Mesenchymal stem cell (in vitro differentiated cells and primary cell): ENCODE data around the gene NKAIN2. TPM values are rescaled to one million over a fixed set of nuclear protein-coding genes. Genes with fewer than 3 reads are reported as not detected.
A peak's percentile ranks its signal among the peaks of the same experiment; 100 is the strongest.

Experiments used
- DNase-seq: peaks from one replicate; pipeline ENCODE4 v3.0.0-alpha.2; 2013
- H2AFZ ChIP-seq: one replicate; pipeline ENCODE4 v1.6.1; 2013; ENCODE audit warnings: low read depth, mild to moderate bottlenecking, control low read depth, inconsistent platforms, low read length, moderate library complexity
- H2AK5ac ChIP-seq: 2 replicates; pipeline ENCODE4 v1.6.1; 2013; ENCODE audit warnings: low read length, moderate library complexity, mild to moderate bottlenecking, inconsistent platforms; ENCODE audit not compliant: severe bottlenecking
- H2BK120ac ChIP-seq: one replicate; pipeline ENCODE4 v1.6.1; 2013; ENCODE audit warnings: low read depth, mild to moderate bottlenecking, inconsistent platforms, low read length, moderate library complexity
- H2BK12ac ChIP-seq, 2 experiments: one replicate each; pipeline ENCODE4 v1.6.1; 2013; ENCODE audit warnings: inconsistent platforms in 2 of 2, low read length in 2 of 2, mild to moderate bottlenecking in 2 of 2, moderate library complexity in 2 of 2, control low read depth in 1 of 2
- H2BK15ac ChIP-seq: one replicate; pipeline ENCODE4 v1.6.1; 2013; ENCODE audit warnings: mild to moderate bottlenecking, low read depth, inconsistent platforms; ENCODE audit not compliant: poor library complexity, severe bottlenecking
- H2BK5ac ChIP-seq: 2 replicates; pipeline ENCODE4 v1.6.1; 2013; ENCODE audit warnings: low read depth, mild to moderate bottlenecking, low read length, control low read depth, inconsistent platforms; ENCODE audit not compliant: poor library complexity, severe bottlenecking
- H3K14ac ChIP-seq, 2 experiments: one replicate each; pipeline ENCODE4 v1.6.1; 2013; ENCODE audit warnings: inconsistent platforms in 2 of 2, low read length in 2 of 2, control low read depth in 1 of 2, mild to moderate bottlenecking in 1 of 2, moderate library complexity in 1 of 2
- H3K18ac ChIP-seq, 2 experiments: one replicate each; pipeline ENCODE4 v1.6.1; 2013; ENCODE audit warnings: inconsistent platforms in 2 of 2, low read length in 2 of 2, control low read depth in 1 of 2, low read depth in 1 of 2, mild to moderate bottlenecking in 1 of 2
- H3K23ac ChIP-seq, 2 experiments: one replicate each; pipeline ENCODE4 v1.6.1; 2013; ENCODE audit warnings: inconsistent platforms in 2 of 2, low read length in 2 of 2, mild to moderate bottlenecking in 2 of 2, moderate library complexity in 2 of 2, control low read depth in 1 of 2
- H3K27ac ChIP-seq: 2 replicates; pipeline ENCODE4 v1.5.1; 2013; ENCODE audit warnings: mild to moderate bottlenecking, moderate library complexity, low read length, control low read depth, inconsistent platforms; ENCODE audit not compliant: poor library complexity, severe bottlenecking
- H3K27me3 ChIP-seq, 2 experiments: 2 replicates each; pipeline versions ENCODE4 v1.6.1 to v1.7.0; 2013; ENCODE audit warnings: low read length in 2 of 2, mild to moderate bottlenecking in 2 of 2, moderate library complexity in 2 of 2, control low read depth in 1 of 2, inconsistent platforms in 1 of 2; ENCODE audit not compliant: control insufficient read depth in 1 of 2, insufficient read depth in 1 of 2
- H3K36me3 ChIP-seq, 2 experiments: 2 replicates each; pipeline versions ENCODE4 v1.6.1 to v1.7.0; 2013; ENCODE audit warnings: low read length in 2 of 2, control low read depth in 1 of 2, inconsistent platforms in 1 of 2, low read depth in 1 of 2, mild to moderate bottlenecking in 1 of 2; ENCODE audit not compliant: insufficient read depth in 2 of 2, control insufficient read depth in 1 of 2
- H3K4ac ChIP-seq, 2 experiments: one replicate each; pipeline ENCODE4 v1.6.1; 2013; ENCODE audit warnings: inconsistent platforms in 2 of 2, low read length in 2 of 2, mild to moderate bottlenecking in 2 of 2, moderate library complexity in 2 of 2, control low read depth in 1 of 2, low read depth in 1 of 2
- H3K4me1 ChIP-seq: 2 replicates; pipeline ENCODE4 v1.6.1; 2013; ENCODE audit warnings: low read depth, low read length, control low read depth; ENCODE audit not compliant: control insufficient read depth, insufficient read depth
- H3K4me2 ChIP-seq: 2 replicates; pipeline ENCODE4 v1.6.1; 2013; ENCODE audit warnings: low read length, mild to moderate bottlenecking, inconsistent platforms; ENCODE audit not compliant: poor library complexity, severe bottlenecking
- H3K4me3 ChIP-seq, 2 experiments: 2 replicates each; pipeline versions ENCODE4 v1.5.1 to v1.7.0; 2013; ENCODE audit warnings: low read length in 2 of 2, mild to moderate bottlenecking in 2 of 2, control low read depth in 1 of 2, low read depth in 1 of 2; ENCODE audit not compliant: insufficient read depth in 1 of 2
- H3K79me1 ChIP-seq: replicated peaks from 2 replicates; pipeline ENCODE4 v1.6.1; 2013; ENCODE audit warnings: mild to moderate bottlenecking, control low read depth, low read length, inconsistent platforms; ENCODE audit not compliant: poor library complexity, severe bottlenecking
- H3K9ac ChIP-seq: 2 replicates; pipeline ENCODE4 v1.7.0; 2013; ENCODE audit warnings: mild to moderate bottlenecking, low read length, moderate library complexity
- H3K9me3 ChIP-seq: 2 replicates; pipeline ENCODE4 v1.7.0; 2013; ENCODE audit warnings: mild to moderate bottlenecking, low read length; ENCODE audit not compliant: control insufficient read depth
- H4K8ac ChIP-seq: one replicate; pipeline ENCODE4 v1.6.1; 2013; ENCODE audit warnings: inconsistent platforms, mild to moderate bottlenecking, low read length, moderate library complexity
- H4K91ac ChIP-seq: one replicate; pipeline ENCODE4 v1.6.1; 2013; ENCODE audit warnings: mild to moderate bottlenecking, low read length, inconsistent platforms
- WGBS: methylation state at CpG from one replicate; pipeline ENCODE4 v1.1.7; 2013; ENCODE audit warnings: mixed read lengths; 5-methylcytosine and 5-hydroxymethylcytosine counted together
- polyA plus RNA-seq, 2 experiments: library from polyadenylated mRNA; stranded (reverse); fragments of 200-250 nt; gene quantifications; one replicate each; pipeline ENCODE4 v1.2.3, GENCODE V29; 2013

NKAIN2 gene
- 0.83 TPM for polyA plus RNA-seq (2013, experiment 1 of 2)
- 0.78 TPM for polyA plus RNA-seq (2013, experiment 2 of 2)

DNA sequence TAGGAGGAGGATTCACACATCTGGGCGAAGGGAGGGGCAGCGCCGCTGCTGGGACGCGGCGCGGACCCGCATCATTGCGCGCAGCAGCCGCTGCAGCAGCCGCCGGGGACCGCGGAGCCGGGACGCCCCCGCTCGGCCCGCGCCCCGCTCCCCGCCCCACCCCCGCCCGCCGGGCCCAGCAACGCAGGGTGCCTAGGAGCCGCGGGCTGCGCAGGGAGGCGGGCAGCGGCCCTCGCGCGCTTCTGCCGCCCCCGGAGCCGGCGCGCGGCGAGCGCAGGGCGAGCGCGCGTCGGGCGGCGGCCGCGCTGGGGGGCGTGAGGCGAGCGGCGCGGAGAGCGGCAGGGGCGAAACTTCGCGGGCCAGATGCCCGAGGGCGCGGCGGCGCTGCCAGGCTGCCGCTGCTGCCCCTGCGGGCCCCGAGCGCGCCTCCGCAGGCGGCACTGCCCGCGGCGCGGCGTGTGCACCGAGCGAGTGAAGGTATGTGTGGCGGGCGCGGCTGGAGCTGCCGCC lies at the start of gene NKAIN2:
TSS of gene NKAIN2 (plus strand) at position 362 of the 510 bp plus-strand sequence.
- H3K4ac ChIP-seq, result no peak within 1 kb of the TSS
- no peak within 1 kb of the TSS for H4K91ac ChIP-seq
- H3K23ac ChIP-seq, result peak within 1 kb of the TSS in 1 of 2 experiments; percentile 14
- H3K4me1 ChIP-seq, result peaks cover 8% of the 10 kb centered on the region
- peak within 1 kb of the TSS; percentile 70 to 77 for H3K4me3 ChIP-seq
- H2AK5ac ChIP-seq, result no peak within 1 kb of the TSS
- WGBS, result 2% methylated on average over 27 of the region's 84 CpGs
- peaks cover 11 to 53% of the 10 kb centered on the region in 2 experiments for H3K27me3 ChIP-seq
- peak within 1 kb of the TSS; percentile 100 for H3K4me2 ChIP-seq
- no peaks in the 10 kb centered on the region for H3K36me3 ChIP-seq
- H2AFZ ChIP-seq, result peak within 1 kb of the TSS; percentile 6
- H2BK12ac ChIP-seq, result no peak within 1 kb of the TSS
- H2BK120ac ChIP-seq, result no peak within 1 kb of the TSS
- no peak within 1 kb of the TSS for H2BK15ac ChIP-seq
- no peak within 1 kb of the TSS for H3K27ac ChIP-seq
- no peak within 1 kb of the TSS for H4K8ac ChIP-seq
- H3K9ac ChIP-seq, result no peak within 1 kb of the TSS
- no peaks in the 10 kb centered on the region for H3K79me1 ChIP-seq
- H2BK5ac ChIP-seq, result no peak within 1 kb of the TSS
- H3K9me3 ChIP-seq, result no peaks in the 10 kb centered on the region
- peak within 1 kb of the TSS; percentile 12 to 77 for H3K18ac ChIP-seq
- DNase-seq, result no peak
- H3K14ac ChIP-seq, result no peak within 1 kb of the TSS

DNA sequence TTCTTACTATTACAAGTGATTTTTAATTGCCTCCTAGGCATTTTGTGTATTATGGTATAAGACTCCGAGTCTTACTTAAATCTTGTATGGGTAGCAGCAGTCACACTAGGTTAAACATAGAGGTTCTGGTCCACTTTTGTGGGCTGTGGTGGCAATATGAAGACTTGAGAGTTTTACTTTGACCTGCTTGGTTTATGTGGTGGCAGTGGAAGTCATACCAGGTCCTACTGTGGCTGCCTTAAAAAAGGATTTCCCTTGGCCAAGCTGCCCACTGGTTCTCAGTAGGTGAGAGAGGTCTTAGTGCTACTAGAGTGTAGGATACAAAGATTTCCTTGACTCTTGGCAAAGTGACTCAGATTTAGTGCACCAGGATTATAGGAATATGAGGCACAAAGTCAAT lies 44.2 kb upstream of the NKAIN2 start:
- Histone ChIP-seq H3K27ac (no peak overlapping the region), H3K79me1 (no peaks in the 10 kb centered on the region), H3K14ac (no peak overlapping the region), H2BK120ac (no peak overlapping the region), H2AFZ (no peak overlapping the region), H3K4me1 (no peaks in the 10 kb centered on the region), H3K36me3 (no peaks in the 10 kb centered on the region), H3K4ac (no peak overlapping the region), H4K8ac (no peak overlapping the region), H2BK5ac (no peak overlapping the region), H3K4me2 (no peak overlapping the region), H2BK12ac (no peak overlapping the region), H3K23ac (no peak overlapping the region), H3K18ac (no peak overlapping the region), H3K9ac (no peak overlapping the region), H3K27me3 (no peaks in the 10 kb centered on the region), H3K9me3 (peaks cover 3% of the 10 kb centered on the region), H4K91ac (no peak overlapping the region), H3K4me3 (no peak overlapping the region), H2AK5ac (no peak overlapping the region), H2BK15ac (no peak overlapping the region)
- WGBS, result 93% methylated on average over 1 of the region's 1 CpG
- no peak for DNase-seq

DNA sequence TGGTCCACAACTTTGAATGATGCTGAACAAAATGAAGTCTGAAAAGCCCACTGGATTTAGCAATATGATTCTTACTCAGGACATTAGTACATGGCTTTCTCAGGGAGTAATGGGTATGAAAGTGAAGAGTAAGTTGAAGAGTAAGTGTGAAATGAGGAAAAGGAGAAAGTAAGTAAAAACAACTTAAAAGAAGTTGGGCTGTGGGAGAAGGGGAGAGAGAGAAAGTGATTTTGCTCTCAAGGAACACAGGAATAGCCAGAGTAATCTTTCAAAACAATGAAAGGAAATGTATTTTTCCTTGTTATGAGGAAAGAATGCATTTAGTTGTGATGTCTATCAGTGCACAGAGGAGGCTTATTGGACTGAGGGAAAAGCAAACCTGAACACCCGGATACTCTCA lies 39.8 kb upstream of the NKAIN2 start:
- H3K14ac ChIP-seq, result no peak overlapping the region
- H2AK5ac ChIP-seq, result no peak overlapping the region
- no peak overlapping the region for H3K27ac ChIP-seq
- H3K4me2 ChIP-seq, result no peak overlapping the region
- no peak overlapping the region for H3K4me3 ChIP-seq
- H3K79me1 ChIP-seq, result no peaks in the 10 kb centered on the region
- no peak overlapping the region for H3K23ac ChIP-seq
- no peak overlapping the region for H2AFZ ChIP-seq
- H3K4ac ChIP-seq, result no peak overlapping the region
- H2BK5ac ChIP-seq, result no peak overlapping the region
- no CpG with 5 or more reads among the region's 1 CpG for WGBS
- no peaks in the 10 kb centered on the region for H3K36me3 ChIP-seq
- H4K8ac ChIP-seq, result no peak overlapping the region
- H2BK120ac ChIP-seq, result no peak overlapping the region
- no peaks in the 10 kb centered on the region for H3K9me3 ChIP-seq
- H3K27me3 ChIP-seq, result no peaks in the 10 kb centered on the region
- H4K91ac ChIP-seq, result no peak overlapping the region
- no peak overlapping the region for H3K18ac ChIP-seq
- H2BK15ac ChIP-seq, result no peak overlapping the region
- H3K9ac ChIP-seq, result no peak overlapping the region
- no peak overlapping the region for H2BK12ac ChIP-seq
- no peak for DNase-seq
- H3K4me1 ChIP-seq, result no peaks in the 10 kb centered on the region

- no peak overlapping the region for H3K9ac ChIP-seq
- WGBS, result no CpG with 5 or more reads among the region's 2 CpGs
- no peak overlapping the region for H3K4ac ChIP-seq
- H3K4me3 ChIP-seq, result no peak overlapping the region
- no peak overlapping the region for H4K91ac ChIP-seq
- H3K18ac ChIP-seq, result no peak overlapping the region
- no peaks in the 10 kb centered on the region for H3K79me1 ChIP-seq
- no peaks in the 10 kb centered on the region for H3K27me3 ChIP-seq
- H3K4me1 ChIP-seq, result no peaks in the 10 kb centered on the region
- H3K14ac ChIP-seq, result no peak overlapping the region
- H3K27ac ChIP-seq, result no peak overlapping the region
- H3K36me3 ChIP-seq, result no peaks in the 10 kb centered on the region
- no peak for DNase-seq
- H2AK5ac ChIP-seq, result no peak overlapping the region
- H3K9me3 ChIP-seq, result no peaks in the 10 kb centered on the region
- no peak overlapping the region for H2BK5ac ChIP-seq
- H2BK120ac ChIP-seq, result no peak overlapping the region
- no peak overlapping the region for H2BK12ac ChIP-seq
- H2BK15ac ChIP-seq, result no peak overlapping the region
- no peak overlapping the region for H4K8ac ChIP-seq
- no peak overlapping the region for H3K23ac ChIP-seq
- H3K4me2 ChIP-seq, result no peak overlapping the region
- H2AFZ ChIP-seq, result no peak overlapping the region
These were observed 38.9 kb upstream of the NKAIN2 start for GRCh38 chr6:123764722-123765121.
